Fibroblast of pulmonary artery (primary cell): ENCODE measurements around the gene DUS3L.

Experiments used
- DNase-seq: peaks from one replicate; pipeline ENCODE4 v3.0.0-alpha.2; 2010; ENCODE audit warnings: low read depth
- H3K4me3 ChIP-seq: replicated peaks from 2 replicates; pipeline ENCODE4 v1.5.1; 2011; ENCODE audit warnings: low read depth, mild to moderate bottlenecking, control low read depth, low read length, moderate library complexity
- CTCF ChIP-seq: IDR thresholded peaks from 2 replicates; pipeline ENCODE4 v1.5.1; 2011; ENCODE audit warnings: mild to moderate bottlenecking, control low read depth, low read length, inconsistent platforms; ENCODE audit errors: missing control alignments

Gene DUS3L

GRCh38 chr19:5790559-5791520 lies at the start of gene DUS3L:
TSS of gene DUS3L (minus strand) at chr19:5791163. CDS start at chr19:5791141, 22 bp downstream.
- DNase-seq: peak; percentile 99
- no peak for TF ChIP-seq CTCF
- peak within 1 kb of the TSS; percentile 98 for H3K4me3 ChIP-seq

- DNase-seq: no peak
- no peak for TF ChIP-seq CTCF
- no peak within 1 kb of the TSS for H3K4me3 ChIP-seq
Measured at GRCh38 chr19:5839065-5840017, 48.4 kb upstream of the DUS3L start, which contains the start of gene FUT6. TSS of gene FUT6 (minus strand) at chr19:5839702. CDS start at chr19:5832567, 7,135 bp downstream.

GRCh38 chr19:5838353-5839064 lies 47.5 kb upstream of the DUS3L start:
- no peak for DNase-seq
- no peak for TF ChIP-seq CTCF
- H3K4me3 ChIP-seq: no peak overlapping the region

- DNase-seq: no peak
- no peak overlapping the region for H3K4me3 ChIP-seq
- TF ChIP-seq CTCF: no peak
Measured at GRCh38 chr19:5837761-5838352, 46.9 kb upstream of the DUS3L start.

GRCh38 chr19:5832527-5833216 lies 41.7 kb upstream of the DUS3L start:
- TF ChIP-seq CTCF: no peak
- H3K4me3 ChIP-seq: no peak overlapping the region

GRCh38 chr19:5832061-5832460 lies 41.1 kb upstream of the DUS3L start:
- no peak for DNase-seq
- no peak for TF ChIP-seq CTCF
- no peak overlapping the region for H3K4me3 ChIP-seq

More at GRCh38 chr19:5832527-5833216, 41.7 kb upstream of the DUS3L start:
- no peak for DNase-seq
